B cell (primary cell): Measurements from ENCODE around the gene ATP10A. TPM values are rescaled to one million over a fixed set of nuclear protein-coding genes. Genes with fewer than 3 reads are reported as not detected.

Experiments
- ATAC-seq: fragments of 200-7000 bp; cut with Tn5 transposase; one replicate; pipeline ENCODE4 v1.10.0; 2021; ENCODE audit warnings: low read depth, mild to moderate bottlenecking, moderate number of reproducible peaks, moderate library complexity
- CTCF ChIA-PET: fragments of 350-600 bp; sonication (Branson Sonifier 250); formaldehyde crosslinking; loops from one replicate; lab custom pipeline; 2021; ENCODE audit warnings: antibody characterized with exemption, inconsistent platforms; lab: Charles Lee
- POLR2A ChIA-PET: fragments of 350-600 bp; sonication (Branson Sonifier 250); formaldehyde crosslinking; loops from one replicate; lab custom pipeline; 2021; ENCODE audit warnings: antibody characterized with exemption; lab: Charles Lee
- DNase-seq: peaks from one replicate; pipeline ENCODE4 v3.0.0; 2013
- H2AFZ ChIP-seq: 2 replicates; pipeline ENCODE4 v1.6.1; 2012; ENCODE audit warnings: mild to moderate bottlenecking, low read depth, low read length; ENCODE audit not compliant: insufficient read depth, poor library complexity, severe bottlenecking
- H3K27ac ChIP-seq, 2 donors: 1 replicate in 1 of 2; 2 replicates in 1 of 2; pipeline ENCODE4 v1.5.1; 2012 to 2013; ENCODE audit warnings: low read length in 2 of 2, mild to moderate bottlenecking in 2 of 2, moderate library complexity in 1 of 2
- H3K27me3 ChIP-seq, 4 experiments: fragments of 200-600 bp in 1 of 4; sonication (generic) in 1 of 4; replicated peaks in 1 of 4; 1 replicate in 2 of 4; 2 replicates in 2 of 4; pipeline versions ENCODE4 v1.6.1 to v1.7.0; 2013 to 2016; ENCODE audit warnings: low read length in 3 of 4, mild to moderate bottlenecking in 2 of 4, mixed read lengths in 1 of 4, moderate library complexity in 1 of 4; ENCODE audit not compliant: insufficient read depth in 4 of 4, control insufficient read depth in 3 of 4; ENCODE audit errors: control extremely low read depth in 1 of 4
- H3K36me3 ChIP-seq, 2 experiments: replicated peaks in 1 of 2; 1 replicate in 1 of 2; 2 replicates in 1 of 2; pipeline versions ENCODE4 v1.6.1 to v1.7.1; 2013; ENCODE audit warnings: low read length in 1 of 2; ENCODE audit not compliant: insufficient read depth in 2 of 2, control insufficient read depth in 1 of 2; ENCODE audit errors: control extremely low read depth in 1 of 2, extremely low read depth in 1 of 2
- H3K4me1 ChIP-seq, 2 donors: fragments of 200-600 bp in 1 of 2; sonication (generic) in 1 of 2; 1 replicate in 1 of 2; 2 replicates in 1 of 2; pipeline versions ENCODE4 v1.5.1 to v1.6.1; 2013 to 2017; ENCODE audit warnings: low read length in 2 of 2; ENCODE audit not compliant: control insufficient read depth in 2 of 2, insufficient read depth in 2 of 2
- H3K4me2 ChIP-seq: replicated peaks from 2 replicates; pipeline ENCODE3; 2012; ENCODE audit warnings: mild to moderate bottlenecking, low read depth, low read length; ENCODE audit not compliant: poor library complexity, severe bottlenecking
- H3K4me3 ChIP-seq, 5 experiments: fragments of 200-600 bp in 1 of 5; sonication (generic) in 1 of 5; 1 replicate in 3 of 5; 2 replicates in 2 of 5; pipeline versions ENCODE4 v1.5.1 to v1.7.0; 2011 to 2016; ENCODE audit warnings: low read length in 4 of 5, mild to moderate bottlenecking in 4 of 5, low read depth in 2 of 5, control low read depth in 1 of 5, moderate library complexity in 1 of 5; ENCODE audit not compliant: insufficient read depth in 1 of 5; ENCODE audit errors: control extremely low read depth in 1 of 5, extremely low read depth in 1 of 5
- H3K79me2 ChIP-seq: fragments of 200-600 bp; sonication (generic); one replicate; pipeline ENCODE4 v1.6.0; 2016; ENCODE audit warnings: low read length; ENCODE audit not compliant: control insufficient read depth, insufficient read depth
- H3K9ac ChIP-seq: fragments of 200-600 bp; sonication (generic); 2 replicates; pipeline ENCODE4 v1.6.1; 2017; ENCODE audit warnings: mild to moderate bottlenecking, low read length, moderate library complexity
- H3K9me3 ChIP-seq, 3 donors: one replicate each; pipeline versions ENCODE4 v1.6.1 to v1.7.1; 2013; ENCODE audit warnings: low read length in 2 of 3; ENCODE audit not compliant: control insufficient read depth in 2 of 3, insufficient read depth in 1 of 3; ENCODE audit errors: control extremely low read depth in 1 of 3
- H4K20me1 ChIP-seq: 2 replicates; pipeline ENCODE4 v1.6.0; 2012; ENCODE audit warnings: mild to moderate bottlenecking, low read length; ENCODE audit not compliant: insufficient read depth, control insufficient read depth, poor library complexity, severe bottlenecking
- H3K27ac Mint-ChIP-seq: one replicate; pipeline ENCODE4 v1.8.0; 2021; ENCODE audit warnings: mixed read lengths
- H3K27me3 Mint-ChIP-seq: one replicate; pipeline ENCODE4 v1.8.0; 2021; ENCODE audit warnings: mixed read lengths
- H3K4me1 Mint-ChIP-seq: one replicate; pipeline ENCODE4 v1.8.0; 2021; ENCODE audit warnings: mixed read lengths
- H3K4me3 Mint-ChIP-seq: one replicate; pipeline ENCODE4 v1.8.0; 2021; ENCODE audit warnings: mixed read lengths
- H3K9me3 Mint-ChIP-seq: one replicate; pipeline ENCODE4 v1.8.0; 2022; ENCODE audit warnings: mixed read lengths; ENCODE audit not compliant: insufficient read depth
- EZH2 ChIP-seq: IDR thresholded peaks from 2 replicates; pipeline ENCODE4 v1.6.1; 2012; ENCODE audit warnings: borderline replicate concordance, low read depth, mild to moderate bottlenecking, moderate library complexity, low read length; ENCODE audit not compliant: insufficient read depth, poor library complexity, severe bottlenecking
- WGBS: methylation state at CpG from one replicate; pipeline ENCODE4 v1.1.5; 2013; ENCODE audit warnings: missing lambda C conversion rate; ENCODE audit not compliant: insufficient coverage; 5-methylcytosine and 5-hydroxymethylcytosine counted together
- intact Hi-C: fragments of 100-400 bp; cut with micrococcal nuclease; formaldehyde crosslinking; loops from one replicate; pipeline ENCODE4 v1.10.0; 2022
- polyA plus RNA-seq: library from polyadenylated mRNA; depleted of rRNA; stranded (reverse); fragments of >200 nt; gene quantifications from 2 replicates; pipeline ENCODE4 v1.2.3, GENCODE V29; 2012
- total RNA-seq, 2 donors: library from RNA; stranded (reverse); fragments of 120-200 nt in 1 of 2; gene quantifications; 1 replicate in 1 of 2; 2 replicates in 1 of 2; pipeline versions ENCODE4 v1.2.3 to v1.2.4, GENCODE V29; 2013 to 2022
- TF ChIP-seq, protein P1 (sequence below): fragments of 200-600 bp; IDR thresholded peaks from one replicate; pipeline ENCODE4 v1.8.0; 2022; ENCODE audit warnings: antibody characterized with exemption, mild to moderate bottlenecking

ATP10A gene
- total and polyA plus RNA-seq, 2 donors (not counting 1 experiment from before 2014, with no cell fraction given): 0.21 to 0.22 TPM

DNA sequence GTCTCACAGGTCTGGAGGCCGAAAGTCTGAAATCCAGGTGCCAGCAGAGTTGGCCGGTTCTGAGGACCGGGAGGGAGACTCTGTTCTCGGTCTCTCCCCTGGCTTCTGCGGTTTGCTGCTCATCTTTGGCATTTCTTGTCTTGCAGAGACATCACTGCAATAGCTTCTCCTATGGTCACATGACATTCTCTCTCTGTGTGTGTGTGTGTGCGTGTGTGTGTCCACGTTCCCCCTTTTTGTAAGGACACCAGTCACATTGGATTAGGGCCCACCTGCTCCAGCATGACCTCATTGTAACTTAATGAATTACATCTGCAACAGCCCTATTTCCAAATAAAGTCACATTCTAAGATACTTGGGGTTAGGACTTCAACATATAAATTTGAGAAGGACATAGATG lies 12.4 kb upstream of the ATP10A start:
- DNase-seq (no peak), ATAC-seq (no peak)
- no peaks in the 10 kb centered on the region for H3K36me3 ChIP-seq
- no peaks in the 10 kb centered on the region for H4K20me1 ChIP-seq
- H3K4me2 ChIP-seq: no peak overlapping the region
- POLR2A ChIA-PET: no interaction called here
- TF ChIP-seq EZH2: no peak
- TF ChIP-seq, protein P1, sequence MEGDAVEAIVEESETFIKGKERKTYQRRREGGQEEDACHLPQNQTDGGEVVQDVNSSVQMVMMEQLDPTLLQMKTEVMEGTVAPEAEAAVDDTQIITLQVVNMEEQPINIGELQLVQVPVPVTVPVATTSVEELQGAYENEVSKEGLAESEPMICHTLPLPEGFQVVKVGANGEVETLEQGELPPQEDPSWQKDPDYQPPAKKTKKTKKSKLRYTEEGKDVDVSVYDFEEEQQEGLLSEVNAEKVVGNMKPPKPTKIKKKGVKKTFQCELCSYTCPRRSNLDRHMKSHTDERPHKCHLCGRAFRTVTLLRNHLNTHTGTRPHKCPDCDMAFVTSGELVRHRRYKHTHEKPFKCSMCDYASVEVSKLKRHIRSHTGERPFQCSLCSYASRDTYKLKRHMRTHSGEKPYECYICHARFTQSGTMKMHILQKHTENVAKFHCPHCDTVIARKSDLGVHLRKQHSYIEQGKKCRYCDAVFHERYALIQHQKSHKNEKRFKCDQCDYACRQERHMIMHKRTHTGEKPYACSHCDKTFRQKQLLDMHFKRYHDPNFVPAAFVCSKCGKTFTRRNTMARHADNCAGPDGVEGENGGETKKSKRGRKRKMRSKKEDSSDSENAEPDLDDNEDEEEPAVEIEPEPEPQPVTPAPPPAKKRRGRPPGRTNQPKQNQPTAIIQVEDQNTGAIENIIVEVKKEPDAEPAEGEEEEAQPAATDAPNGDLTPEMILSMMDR: no peak
- Mint-ChIP-seq H3K27me3 (peaks cover 3% of the 10 kb centered on the region), H3K4me3 (no peak overlapping the region), H3K9me3 (peaks cover 2% of the 10 kb centered on the region), H3K27ac (no peak overlapping the region), H3K4me1 (no peaks in the 10 kb centered on the region)
- no peak overlapping the region for H3K27ac ChIP-seq
- no peaks in the 10 kb centered on the region for H3K4me1 ChIP-seq
- CTCF ChIA-PET: no interaction called here
- 67% methylated on average over 1 of the region's 7 CpGs for WGBS
- no peaks in the 10 kb centered on the region for H3K79me2 ChIP-seq
- H2AFZ ChIP-seq: no peak overlapping the region
- H3K4me3 ChIP-seq: no peak overlapping the region
- no peaks in the 10 kb centered on the region for H3K27me3 ChIP-seq
- H3K9ac ChIP-seq: no peak overlapping the region
- H3K9me3 ChIP-seq: no peaks in the 10 kb centered on the region
- intact Hi-C loops: no loop called here

DNA sequence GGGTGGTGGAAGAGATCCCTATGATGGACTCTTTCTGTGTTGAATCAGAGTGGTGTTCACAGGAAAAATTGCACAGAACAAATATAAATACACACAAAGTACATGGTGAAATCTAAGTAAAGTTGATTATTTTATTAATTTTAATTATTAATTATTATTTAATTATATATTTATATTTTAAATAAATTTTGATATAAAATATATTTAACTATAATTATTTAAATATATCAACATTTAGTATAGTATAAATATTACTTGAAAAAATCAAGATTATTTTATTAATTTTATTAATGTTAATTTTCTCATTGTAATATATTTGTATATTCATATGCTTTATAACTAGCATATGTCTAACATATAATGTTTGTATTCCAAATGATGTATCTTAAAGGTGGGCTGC lies 11.3 kb upstream of the ATP10A start:
- no peak overlapping the region for H3K27ac Mint-ChIP-seq

More for the DNA sequence above, 11.3 kb upstream of the ATP10A start:
- no peak overlapping the region for H2AFZ ChIP-seq
- H3K27me3 ChIP-seq: no peaks in the 10 kb centered on the region
- H3K4me2 ChIP-seq: no peak overlapping the region
- intact Hi-C loops: no loop called here
- peaks cover 2% of the 10 kb centered on the region for H3K9me3 Mint-ChIP-seq
- ATAC-seq: no peak
- no peaks in the 10 kb centered on the region for H3K36me3 ChIP-seq
- DNase-seq: no peak
- peaks cover 3% of the 10 kb centered on the region for H3K27me3 Mint-ChIP-seq
- no peak overlapping the region for H3K9ac ChIP-seq
- no peaks in the 10 kb centered on the region for H3K79me2 ChIP-seq
- no peaks in the 10 kb centered on the region for H3K4me1 ChIP-seq
- no peak overlapping the region for H3K4me3 Mint-ChIP-seq
- H3K9me3 ChIP-seq: no peaks in the 10 kb centered on the region
- POLR2A ChIA-PET: no interaction called here
- TF ChIP-seq EZH2: no peak
- TF ChIP-seq, protein P1: no peak
- no peaks in the 10 kb centered on the region for H3K4me1 Mint-ChIP-seq
- no peak overlapping the region for H3K4me3 ChIP-seq
- H3K27ac ChIP-seq: no peak overlapping the region
- H4K20me1 ChIP-seq: no peaks in the 10 kb centered on the region
- CTCF ChIA-PET: no interaction called here
